HepG2 (cell line): ENCODE results near the gene POU2AF2. TPM values are rescaled to one million over a fixed set of nuclear protein-coding genes. Genes with fewer than 3 reads are reported as not detected.

Experiments used
- AGO2 ChIP-seq: fragments of 200-400 bp; formaldehyde crosslinking; optimal IDR thresholded peaks from 2 replicates; pipeline ENCODE3; 2017; ENCODE audit warnings: mild to moderate bottlenecking, low read depth, low read length, moderate library complexity
- DNMT3B ChIP-seq: conservative IDR thresholded peaks from 2 replicates; pipeline ENCODE4 v1.6.1; 2016; ENCODE audit warnings: missing biosample characterization, control low read depth
- ETV6 ChIP-seq: sonication (generic); formaldehyde crosslinking; conservative IDR thresholded peaks from 2 replicates; pipeline ENCODE4 v1.4.0; 2020; ENCODE audit warnings: missing genetic modification reagents
- FOXM1 ChIP-seq: sonication (generic); formaldehyde crosslinking; IDR thresholded peaks from 2 replicates; pipeline ENCODE4 v1.5.0; 2020; ENCODE audit warnings: missing genetic modification reagents
- FOXO1 ChIP-seq: sonication (generic); formaldehyde crosslinking; IDR thresholded peaks from 2 replicates; pipeline ENCODE4 v1.4.0; 2020; ENCODE audit warnings: missing genetic modification reagents
- GATAD1 ChIP-seq: IDR thresholded peaks from 2 replicates; pipeline ENCODE4 v1.6.1; 2016; ENCODE audit warnings: missing genetic modification reagents, missing compliant biosample characterization
- KDM5B ChIP-seq: sonication (generic); formaldehyde crosslinking; IDR thresholded peaks from 2 replicates; pipeline ENCODE4 v1.4.0; 2020; ENCODE audit warnings: missing genetic modification reagents, mild to moderate bottlenecking, borderline replicate concordance
- MEF2D ChIP-seq: sonication (generic); formaldehyde crosslinking; IDR thresholded peaks from 2 replicates; pipeline ENCODE4 v1.5.1; 2020; ENCODE audit warnings: mild to moderate bottlenecking, missing genetic modification reagents
- NR3C1 ChIP-seq: sonication (generic); formaldehyde crosslinking; IDR thresholded peaks from 2 replicates; pipeline ENCODE4 v1.4.0; 2020; ENCODE audit warnings: missing genetic modification reagents
- PCBP1 ChIP-seq: fragments of 200-400 bp; formaldehyde crosslinking; IDR thresholded peaks from 2 replicates; pipeline ENCODE4 v1.6.1; 2017; ENCODE audit warnings: mild to moderate bottlenecking, low read depth, low read length, borderline replicate concordance
- POLR2A ChIP-seq, 2 experiments: IDR thresholded peaks; 2 replicates each; pipeline ENCODE4 v1.6.1; 2011; ENCODE audit warnings: low read depth in 2 of 2, low read length in 2 of 2, mild to moderate bottlenecking in 1 of 2, moderate library complexity in 1 of 2; ENCODE audit not compliant: insufficient read depth in 1 of 2
- PRMT3 ChIP-seq: sonication (generic); formaldehyde crosslinking; IDR thresholded peaks from 2 replicates; pipeline ENCODE4 v1.8.1; 2022; ENCODE audit warnings: low read depth, mild to moderate bottlenecking, moderate library complexity, missing genetic modification reagents, borderline replicate concordance
- TMF1 ChIP-seq: sonication (generic); formaldehyde crosslinking; IDR thresholded peaks from 2 replicates; pipeline ENCODE4 v1.8.1; 2022; ENCODE audit warnings: low read depth, missing genetic modification reagents
- XBP1 ChIP-seq: sonication (generic); formaldehyde crosslinking; IDR thresholded peaks from 2 replicates; pipeline ENCODE4 v1.5.0; 2020; ENCODE audit warnings: missing genetic modification reagents
- XRCC5 ChIP-seq: fragments of 200-400 bp; formaldehyde crosslinking; optimal IDR thresholded peaks from 2 replicates; pipeline ENCODE3; 2017; ENCODE audit warnings: mild to moderate bottlenecking, low read length
- ZBTB20 ChIP-seq: sonication (generic); formaldehyde crosslinking; IDR thresholded peaks from 2 replicates; pipeline ENCODE4 v1.8.1; 2023; ENCODE audit warnings: missing genetic modification reagents, low read depth, mild to moderate bottlenecking, borderline replicate concordance
- ZNF224 ChIP-seq: sonication (generic); formaldehyde crosslinking; IDR thresholded peaks from 2 replicates; pipeline ENCODE4 v1.5.0; 2020; ENCODE audit warnings: mild to moderate bottlenecking, missing genetic modification reagents
- ZNF253 ChIP-seq: sonication (generic); formaldehyde crosslinking; IDR thresholded peaks from 2 replicates; pipeline ENCODE4 v1.8.0; 2022; ENCODE audit warnings: mild to moderate bottlenecking, missing genetic modification reagents, borderline replicate concordance
- ZNF274 ChIP-seq: sonication (generic); formaldehyde crosslinking; IDR thresholded peaks from 2 replicates; pipeline ENCODE4 v1.5.1; 2020; ENCODE audit warnings: mild to moderate bottlenecking, missing genetic modification reagents
- ZNF296 ChIP-seq: sonication (generic); formaldehyde crosslinking; conservative IDR thresholded peaks from 2 replicates; pipeline ENCODE4 v1.5.0; 2020; ENCODE audit warnings: mild to moderate bottlenecking, missing genetic modification reagents
- ZNF562 ChIP-seq: sonication (generic); formaldehyde crosslinking; IDR thresholded peaks from 2 replicates; pipeline ENCODE4 v1.8.0; 2022; ENCODE audit warnings: missing genetic modification reagents, borderline replicate concordance
- ZNF567 ChIP-seq: sonication (generic); formaldehyde crosslinking; IDR thresholded peaks from 2 replicates; pipeline ENCODE4 v1.8.1; 2023; ENCODE audit warnings: mild to moderate bottlenecking, missing genetic modification reagents, borderline replicate concordance
- ZNF7 ChIP-seq: IDR thresholded peaks from 2 replicates; pipeline ENCODE4 v1.6.1; 2016; ENCODE audit warnings: missing biosample characterization, missing genetic modification reagents
- ZNF768 ChIP-seq: sonication (generic); formaldehyde crosslinking; IDR thresholded peaks from 2 replicates; pipeline ENCODE4 v1.4.0; 2020; ENCODE audit warnings: missing genetic modification reagents
- ZNF816 ChIP-seq: sonication (generic); formaldehyde crosslinking; IDR thresholded peaks from 2 replicates; pipeline ENCODE4 v1.8.0; 2022; ENCODE audit warnings: missing genetic modification reagents, mild to moderate bottlenecking, borderline replicate concordance
- ZNF841 ChIP-seq: sonication (generic); formaldehyde crosslinking; IDR thresholded peaks from 2 replicates; pipeline ENCODE4 v1.8.1; 2023; ENCODE audit warnings: missing genetic modification reagents, borderline replicate concordance
- ZNF883 ChIP-seq: sonication (generic); formaldehyde crosslinking; IDR thresholded peaks from 2 replicates; pipeline ENCODE4 v1.5.1; 2020; ENCODE audit warnings: mild to moderate bottlenecking, missing genetic modification reagents; ENCODE audit errors: not compliant biosample characterization
- polyA plus RNA-seq, 8 experiments: library from polyadenylated mRNA; depleted of rRNA in 3 of 8; stranded (reverse) in 7 of 8; unstranded in 1 of 8; fragments of >200 nt; fragmentation: Illumina TruSeq in 4 of 8; extraction: Trizol in 4 of 8; gene quantifications; 2 replicates each; pipeline versions ENCODE4 v1.2.1 to v1.2.3, GENCODE V29; 2011 to 2016; ENCODE audit warnings: low read depth in 4 of 8, missing spikeins in 1 of 8, mixed read lengths in 1 of 8; ENCODE audit not compliant: insufficient read depth in 1 of 8
- total RNA-seq, 5 experiments: library from RNA; depleted of rRNA; stranded (reverse); fragments of >200 nt; fragmentation: Illumina TruSeq; extraction: Trizol; gene quantifications; 2 replicates each; pipeline ENCODE4 v1.2.3, GENCODE V29; 2016; ENCODE audit warnings: low read depth in 1 of 5
- TF ChIP-seq, protein P1 (sequence below): sonication (generic); formaldehyde crosslinking; IDR thresholded peaks from 2 replicates; pipeline ENCODE4 v1.5.0; 2020; ENCODE audit warnings: missing genetic modification reagents, mild to moderate bottlenecking, borderline replicate concordance
- TF ChIP-seq, protein P2 (sequence below): sonication (generic); formaldehyde crosslinking; IDR thresholded peaks from 2 replicates; pipeline ENCODE4 v1.5.0; 2020; ENCODE audit warnings: missing genetic modification reagents
- TF ChIP-seq, protein P3 (sequence below): sonication (generic); formaldehyde crosslinking; IDR thresholded peaks from 2 replicates; pipeline ENCODE4 v1.5.0; 2020; ENCODE audit warnings: missing genetic modification reagents
- TF ChIP-seq, protein P4 (sequence below): sonication (generic); formaldehyde crosslinking; conservative IDR thresholded peaks from 2 replicates; pipeline ENCODE4 v1.8.0; 2022; ENCODE audit warnings: mild to moderate bottlenecking, moderate library complexity, missing genetic modification reagents

POU2AF2 gene
- total and polyA plus RNA-seq, 2 of the 13 experiments (the other 11 are each of a cell fraction or from before 2014, with no cell fraction given): 0.11 TPM; not detected in 1

- TF ChIP-seq ETV6 (CRISPR knock-in tag) (no peak), XBP1 (no peak), ZNF883 (CRISPR knock-in tag) (no peak), GATAD1 (CRISPR knock-in tag) (peak; percentile 24; the same call in 1 of the 2 replicates), ZNF841 (CRISPR knock-in tag) (no peak), NR3C1 (CRISPR knock-in tag) (no peak), ZNF224 (CRISPR knock-in tag) (no peak), ZNF296 (CRISPR knock-in tag) (no peak), ZNF816 (CRISPR knock-in tag) (no peak), ZNF567 (CRISPR knock-in tag) (no peak), PRMT3 (no peak), PCBP1 (no peak), ZBTB20 (CRISPR knock-in tag) (no peak), FOXM1 (no peak), FOXO1 (no peak; the same call in 1 of the 2 replicates), MEF2D (CRISPR knock-in tag) (no peak), ZNF253 (CRISPR knock-in tag) (no peak), POLR2A (IDR thresholded peaks at IDR 0.05; ENCODE audit: insufficient read depth in 1 of 2, low read depth in 2 of 2, low read length in 2 of 2) (0 out of 4 replicates have a peak, but pooled peaks of 1 of the 2 experiments have one; percentile 36), TMF1 (CRISPR knock-in tag) (no peak), KDM5B (CRISPR knock-in tag) (no peak), XRCC5 (peak; percentile 67), ZNF768 (no peak), ZNF562 (no peak), DNMT3B (CRISPR knock-in tag) (no peak), AGO2 (no peak), ZNF274 (no peak), ZNF7 (CRISPR knock-in tag) (no peak)
- TF ChIP-seq, protein P1, sequence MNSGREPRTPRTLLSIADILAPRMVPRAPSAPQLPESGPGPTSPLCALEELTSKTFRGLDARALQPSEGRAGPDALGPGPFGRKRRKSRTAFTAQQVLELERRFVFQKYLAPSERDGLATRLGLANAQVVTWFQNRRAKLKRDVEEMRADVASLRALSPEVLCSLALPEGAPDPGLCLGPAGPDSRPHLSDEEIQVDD (CRISPR knock-in tag): no peak
- TF ChIP-seq, protein P2, sequence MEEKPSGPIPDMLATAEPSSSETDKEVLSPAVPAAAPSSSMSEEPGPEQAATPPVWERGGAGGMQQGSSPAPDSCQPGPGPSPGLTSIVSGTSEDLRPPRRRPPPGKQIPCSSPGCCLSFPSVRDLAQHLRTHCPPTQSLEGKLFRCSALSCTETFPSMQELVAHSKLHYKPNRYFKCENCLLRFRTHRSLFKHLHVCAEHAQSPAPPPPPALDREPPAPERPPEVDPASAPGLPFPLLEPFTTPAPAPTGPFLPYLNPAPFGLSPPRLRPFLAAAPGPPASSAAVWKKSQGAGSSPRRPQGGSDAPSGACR (CRISPR knock-in tag): no peak
- TF ChIP-seq, protein P3, sequence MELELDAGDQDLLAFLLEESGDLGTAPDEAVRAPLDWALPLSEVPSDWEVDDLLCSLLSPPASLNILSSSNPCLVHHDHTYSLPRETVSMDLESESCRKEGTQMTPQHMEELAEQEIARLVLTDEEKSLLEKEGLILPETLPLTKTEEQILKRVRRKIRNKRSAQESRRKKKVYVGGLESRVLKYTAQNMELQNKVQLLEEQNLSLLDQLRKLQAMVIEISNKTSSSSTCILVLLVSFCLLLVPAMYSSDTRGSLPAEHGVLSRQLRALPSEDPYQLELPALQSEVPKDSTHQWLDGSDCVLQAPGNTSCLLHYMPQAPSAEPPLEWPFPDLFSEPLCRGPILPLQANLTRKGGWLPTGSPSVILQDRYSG (CRISPR knock-in tag): no peak
- TF ChIP-seq, protein P4, sequence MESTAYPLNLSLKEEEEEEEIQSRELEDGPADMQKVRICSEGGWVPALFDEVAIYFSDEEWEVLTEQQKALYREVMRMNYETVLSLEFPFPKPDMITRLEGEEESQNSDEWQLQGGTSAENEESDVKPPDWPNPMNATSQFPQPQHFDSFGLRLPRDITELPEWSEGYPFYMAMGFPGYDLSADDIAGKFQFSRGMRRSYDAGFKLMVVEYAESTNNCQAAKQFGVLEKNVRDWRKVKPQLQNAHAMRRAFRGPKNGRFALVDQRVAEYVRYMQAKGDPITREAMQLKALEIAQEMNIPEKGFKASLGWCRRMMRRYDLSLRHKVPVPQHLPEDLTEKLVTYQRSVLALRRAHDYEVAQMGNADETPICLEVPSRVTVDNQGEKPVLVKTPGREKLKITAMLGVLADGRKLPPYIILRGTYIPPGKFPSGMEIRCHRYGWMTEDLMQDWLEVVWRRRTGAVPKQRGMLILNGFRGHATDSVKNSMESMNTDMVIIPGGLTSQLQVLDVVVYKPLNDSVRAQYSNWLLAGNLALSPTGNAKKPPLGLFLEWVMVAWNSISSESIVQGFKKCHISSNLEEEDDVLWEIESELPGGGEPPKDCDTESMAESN (CRISPR knock-in tag): no peak
These were observed 62.6 kb downstream of the POU2AF2 start (continued) for GRCh38 chr11:111308140-111308539.
